Right atrium auricular region (tissue), 2 donors: Measurements from ENCODE around the gene CRB1. TPM values are rescaled to one million over a fixed set of nuclear protein-coding genes. Genes with fewer than 3 reads are reported as not detected.

Source experiments
- DNase-seq: peaks from one replicate; pipeline ENCODE4 v3.0.0-alpha.2; 2019; ENCODE audit warnings: low spot score
- H3K27ac ChIP-seq, 2 donors: fragments of 200-600 bp; sonication (generic); 1 replicate in 1 of 2; 2 replicates in 1 of 2; pipeline ENCODE4 v1.5.1; 2016 to 2019
- H3K27me3 ChIP-seq, 2 donors: fragments of 200-600 bp; sonication (generic); one replicate each; pipeline versions ENCODE4 v1.5.1 to v1.6.0; 2017 to 2019
- H3K36me3 ChIP-seq: fragments of 200-600 bp; sonication (generic); one replicate; pipeline ENCODE4 v1.5.1; 2016
- H3K4me1 ChIP-seq, 2 donors: fragments of 200-600 bp; sonication (generic); one replicate each; pipeline versions ENCODE4 v1.5.1 to v1.6.0; 2017 to 2019
- H3K4me3 ChIP-seq, 2 donors: fragments of 200-600 bp; sonication (generic); 1 replicate in 1 of 2; 2 replicates in 1 of 2; pipeline ENCODE4 v1.5.1; 2017 to 2019; ENCODE audit warnings: mild to moderate bottlenecking in 1 of 2, moderate library complexity in 1 of 2
- H3K9me3 ChIP-seq, 2 donors: fragments of 200-600 bp; sonication (generic); one replicate each; pipeline ENCODE4 v1.5.1; 2019
- CTCF ChIP-seq, 2 donors: fragments of 200-600 bp; sonication (generic); IDR thresholded peaks; one replicate each; pipeline ENCODE4 v1.5.1; 2019; ENCODE audit warnings: antibody characterized with exemption in 2 of 2
- total RNA-seq, 2 donors: library from RNA; depleted of rRNA; stranded (reverse); fragments of >200 nt; gene quantifications; one replicate each; pipeline ENCODE4 v1.1.0, GENCODE V29; 2016

CRB1 gene
- total RNA-seq, 2 donors from 2014 or later, result 0.11 to 0.75 TPM

DNA sequence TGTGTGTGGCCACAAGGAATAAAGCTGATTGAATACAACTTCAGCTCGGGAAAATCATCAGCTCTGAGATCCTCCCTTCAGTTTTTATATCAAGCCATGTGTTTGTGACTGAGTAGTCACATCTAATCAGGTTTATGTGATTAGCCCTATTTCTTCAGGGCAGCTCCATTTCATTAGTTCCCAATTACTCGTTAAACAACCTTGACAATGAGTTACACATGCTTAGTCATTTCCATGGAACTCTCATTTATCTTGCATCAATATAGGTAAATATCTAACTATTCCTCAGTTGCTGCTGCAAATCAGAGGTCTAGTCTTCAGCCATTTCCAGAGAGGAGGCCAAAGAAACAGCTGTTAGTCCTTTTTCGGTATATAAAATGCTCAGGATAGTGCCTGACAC is 16.3 kb downstream of the CRB1 start:
- no peak for TF ChIP-seq CTCF (IDR thresholded peaks at IDR 0.05)
- Histone ChIP-seq H3K4me3 (no peak overlapping the region), H3K27ac (no peak overlapping the region), H3K27me3 (no peaks in the 10 kb centered on the region), H3K9me3 (no peaks in the 10 kb centered on the region), H3K36me3 (no peaks in the 10 kb centered on the region), H3K4me1 (no peaks in the 10 kb centered on the region)
- no peak for DNase-seq

DNA sequence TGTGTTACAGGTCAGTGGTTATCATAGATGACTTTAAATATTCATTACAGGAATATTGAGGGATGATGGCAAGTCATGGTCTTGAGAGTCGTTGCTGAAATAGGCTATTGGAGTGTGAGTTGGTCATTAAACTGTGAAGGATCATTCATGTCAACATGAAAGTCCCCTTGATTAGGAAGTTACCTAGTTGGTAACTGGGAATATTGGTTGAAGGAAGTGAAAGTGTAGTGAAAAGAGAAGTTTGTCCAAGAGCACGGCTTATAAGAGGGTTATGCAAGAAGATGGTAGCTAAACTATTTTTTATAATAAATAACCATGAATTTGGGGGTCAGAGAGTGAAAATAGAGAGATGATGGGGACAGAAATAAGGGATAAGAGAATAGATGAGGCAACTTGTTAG is 16.9 kb downstream of the CRB1 start:
- no peak for DNase-seq
- Histone ChIP-seq H3K36me3 (no peaks in the 10 kb centered on the region), H3K9me3 (no peaks in the 10 kb centered on the region), H3K4me3 (no peak overlapping the region), H3K27me3 (no peaks in the 10 kb centered on the region), H3K27ac (no peak overlapping the region), H3K4me1 (no peaks in the 10 kb centered on the region)
- TF ChIP-seq CTCF (IDR thresholded peaks at IDR 0.05), result no peak

GRCh38 chr1:197285526-197286205 is 17.6 kb downstream of the CRB1 start:
- no peaks in the 10 kb centered on the region for H3K36me3 ChIP-seq
- H3K4me1 ChIP-seq, result no peaks in the 10 kb centered on the region
- no peak overlapping the region for H3K4me3 ChIP-seq
- DNase-seq, result no peak
- no peak for TF ChIP-seq CTCF (IDR thresholded peaks at IDR 0.05)
- no peaks in the 10 kb centered on the region for H3K9me3 ChIP-seq
- no peak overlapping the region for H3K27ac ChIP-seq
- H3K27me3 ChIP-seq, result no peaks in the 10 kb centered on the region

DNA sequence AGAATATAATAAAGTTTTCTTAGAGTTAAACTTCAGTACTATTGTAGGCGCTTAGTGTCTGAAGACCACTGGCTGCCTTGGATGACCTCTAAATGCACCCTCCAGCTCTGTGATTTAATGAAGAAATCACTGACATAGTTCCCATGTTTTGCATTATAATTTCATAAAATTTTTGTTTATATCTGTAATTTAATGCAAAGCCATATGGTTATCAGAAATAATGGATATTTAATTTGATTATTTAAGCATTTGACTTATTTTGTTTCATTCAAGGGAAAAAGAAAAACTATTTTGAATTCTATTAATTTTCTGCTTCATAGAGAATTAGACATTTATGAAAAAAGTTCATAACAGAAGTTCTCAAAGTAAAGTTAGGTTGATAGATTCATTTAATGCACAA is 18.6 kb downstream of the CRB1 start:
- H3K4me1 ChIP-seq, result no peaks in the 10 kb centered on the region

GRCh38 chr1:197287863-197288262 is 19.8 kb downstream of the CRB1 start:
- H3K27me3 ChIP-seq, result no peaks in the 10 kb centered on the region
- no peaks in the 10 kb centered on the region for H3K9me3 ChIP-seq
- no peak for DNase-seq
- H3K27ac ChIP-seq, result no peak overlapping the region
- no peak overlapping the region for H3K4me3 ChIP-seq
- H3K36me3 ChIP-seq, result no peaks in the 10 kb centered on the region
- no peaks in the 10 kb centered on the region for H3K4me1 ChIP-seq
- TF ChIP-seq CTCF (IDR thresholded peaks at IDR 0.05), result no peak

More for the DNA sequence above, 18.6 kb downstream of the CRB1 start:
- no peak overlapping the region for H3K4me3 ChIP-seq
- TF ChIP-seq CTCF (IDR thresholded peaks at IDR 0.05), result no peak
- H3K36me3 ChIP-seq, result no peaks in the 10 kb centered on the region
- no peak overlapping the region for H3K27ac ChIP-seq
- no peaks in the 10 kb centered on the region for H3K27me3 ChIP-seq
- no peak for DNase-seq
- H3K9me3 ChIP-seq, result no peaks in the 10 kb centered on the region

- DNase-seq, result no peak
- no peak overlapping the region for H3K4me3 ChIP-seq
- no peaks in the 10 kb centered on the region for H3K9me3 ChIP-seq
- no peaks in the 10 kb centered on the region for H3K4me1 ChIP-seq
- H3K36me3 ChIP-seq, result no peaks in the 10 kb centered on the region
- no peak overlapping the region for H3K27ac ChIP-seq
- H3K27me3 ChIP-seq, result no peaks in the 10 kb centered on the region
- TF ChIP-seq CTCF (IDR thresholded peaks at IDR 0.05), result no peak
Observed at GRCh38 chr1:197302775-197303174, 34.7 kb downstream of the CRB1 start.
